DMS153 treated with DMSO at 0.1 percent for 48 hours (cell line): Measurements from ENCODE around the gene GMPR2.

Experiments used
- DNase-seq: peaks from one replicate; lab custom pipeline; 2025; ENCODE audit not compliant: unreplicated experiment; lab: John Stamatoyannopoulos, UW

Gene GMPR2

GRCh38 chr14:24282736-24283135 is 50.0 kb downstream of the GMPR2 start:
- DNase-seq, result no peak

GRCh38 chr14:24283796-24284460 is 51.2 kb downstream of the GMPR2 start:
- no peak for DNase-seq

GRCh38 chr14:24284501-24285035 is 51.8 kb downstream of the GMPR2 start:
- no peak for DNase-seq

- no peak for DNase-seq
Observed at GRCh38 chr14:24285351-24285750, 52.6 kb downstream of the GMPR2 start.

GRCh38 chr14:24286996-24287395 is 54.3 kb downstream of the GMPR2 start:
- DNase-seq, result no peak
